Activated CD4-positive, alpha-beta T cell treated with anti-CD3 and anti-CD28 coated beads, Interleukin-2, amount 50 U/mL, for 4 hours (primary cell): ENCODE measurements around the gene GNG10.
"Not testable (repeated sequence)": the region's sequence is repeated elsewhere in the genome, so short reads cannot be mapped to it uniquely, and the experiment has no call there.

Experiments used
- DNase-seq, 2 experiments: peaks; one replicate each; pipeline ENCODE4 v3.0.0-alpha.2; 2020

The GNG10 gene

GRCh38 chr9:111657051-111657450, 4.4 kb upstream of the GNG10 start:
- DNase-seq, result no peak

- no peak for DNase-seq
Measured at GRCh38 chr9:111658943-111659342, 2.5 kb upstream of the GNG10 start.

- no peak for DNase-seq
Measured at GRCh38 chr9:111659691-111660090, 1.7 kb upstream of the GNG10 start.

DNA sequence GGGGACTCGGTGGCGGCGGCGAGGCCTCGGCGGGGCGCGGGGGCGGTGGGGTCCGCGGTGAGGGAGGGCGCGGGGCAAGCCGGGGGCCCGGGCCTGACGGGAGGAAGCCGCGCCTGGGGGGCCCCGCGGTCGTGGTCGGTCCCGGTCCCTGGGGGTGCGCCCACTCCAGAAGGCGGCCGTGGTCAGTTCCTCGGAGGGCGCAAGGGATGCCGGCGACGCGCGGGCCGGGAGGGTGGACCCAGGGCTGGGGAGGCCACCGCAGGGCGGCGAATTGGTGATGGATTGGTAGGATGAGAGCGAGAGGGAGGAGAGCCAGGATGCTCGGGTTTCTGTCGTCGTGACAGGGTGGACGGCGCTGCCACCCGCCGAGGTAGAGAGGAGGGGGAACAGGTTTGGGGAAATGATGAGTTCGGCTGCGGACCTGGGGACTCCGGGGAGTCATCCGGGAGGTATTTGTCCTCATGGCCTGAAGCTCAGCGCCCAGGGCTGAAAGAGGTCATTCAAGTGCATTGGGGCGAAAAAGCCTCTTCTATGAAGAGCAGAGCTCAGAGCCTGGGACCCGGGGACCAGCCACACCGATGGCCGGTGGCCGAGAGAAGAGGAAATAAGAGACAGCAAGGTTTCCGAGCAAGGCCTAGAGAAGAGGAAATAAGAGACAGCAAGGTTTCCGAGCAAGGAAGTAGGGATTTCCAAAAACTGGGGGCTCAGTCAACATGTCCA, 557 bp downstream of the GNG10 start:
- DNase-seq, result peak; percentile 13 to 19

DNA sequence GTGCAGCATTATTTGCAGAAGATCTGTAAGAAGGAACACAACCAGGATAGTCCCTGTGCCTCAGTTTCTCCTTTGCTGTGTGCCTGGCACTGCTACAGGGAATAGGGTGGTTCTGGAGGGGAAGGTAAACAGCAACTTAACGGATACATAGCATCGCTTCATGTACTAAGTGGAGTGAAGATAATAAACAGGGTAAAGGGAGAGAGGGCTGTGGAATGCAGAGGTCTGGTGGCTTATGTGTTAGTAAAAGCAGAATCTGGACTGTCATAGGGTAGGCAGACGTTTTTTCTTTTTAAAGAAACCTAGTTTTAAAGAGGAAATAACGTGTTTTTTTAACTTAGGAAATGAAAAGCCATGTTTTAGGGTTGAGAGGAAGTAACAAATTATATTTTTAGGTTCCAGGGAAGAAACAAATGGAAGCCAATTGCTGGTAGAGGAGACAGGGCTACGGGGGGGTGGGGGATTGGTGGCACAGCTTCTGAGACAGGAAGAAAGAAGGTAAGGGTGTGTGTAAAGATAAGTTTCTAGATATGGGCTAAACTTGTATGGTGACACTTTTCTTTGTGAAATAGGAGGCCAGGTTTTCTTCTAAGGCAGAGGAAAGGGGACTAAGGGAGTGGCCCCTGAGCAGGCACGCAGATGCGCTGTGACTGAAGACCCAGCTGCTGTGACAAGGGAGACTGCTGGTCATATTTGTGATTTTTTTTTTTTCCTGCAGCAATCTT, 1.3 kb downstream of the GNG10 start:
- no peak for DNase-seq

- DNase-seq, result no peak
Measured at GRCh38 chr9:111663301-111663823, 2.0 kb downstream of the GNG10 start.

GRCh38 chr9:111668026-111668573, 6.7 kb downstream of the GNG10 start:
- DNase-seq, result no peak

DNA sequence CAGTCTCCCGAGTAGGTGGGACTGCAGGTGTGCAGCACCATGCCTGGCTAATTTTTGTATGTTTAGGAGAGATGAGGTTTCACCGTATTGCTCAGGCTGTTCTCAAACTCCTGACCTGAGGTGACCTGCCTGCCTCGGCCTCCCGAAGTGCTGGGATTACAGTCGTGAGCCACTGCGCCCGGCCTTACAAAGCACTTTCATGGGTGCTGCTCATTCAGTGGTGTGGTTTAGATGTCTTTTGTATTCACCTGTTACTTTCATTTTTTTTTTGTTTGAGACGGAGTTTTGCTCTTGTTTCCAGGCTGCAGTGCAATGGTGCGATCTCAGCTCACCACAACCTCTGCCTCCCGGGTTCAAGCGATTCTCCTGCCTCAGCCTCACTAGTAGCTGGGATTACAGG, 7.2 kb downstream of the GNG10 start:
- DNase-seq, result not testable (repeated sequence)

DNA sequence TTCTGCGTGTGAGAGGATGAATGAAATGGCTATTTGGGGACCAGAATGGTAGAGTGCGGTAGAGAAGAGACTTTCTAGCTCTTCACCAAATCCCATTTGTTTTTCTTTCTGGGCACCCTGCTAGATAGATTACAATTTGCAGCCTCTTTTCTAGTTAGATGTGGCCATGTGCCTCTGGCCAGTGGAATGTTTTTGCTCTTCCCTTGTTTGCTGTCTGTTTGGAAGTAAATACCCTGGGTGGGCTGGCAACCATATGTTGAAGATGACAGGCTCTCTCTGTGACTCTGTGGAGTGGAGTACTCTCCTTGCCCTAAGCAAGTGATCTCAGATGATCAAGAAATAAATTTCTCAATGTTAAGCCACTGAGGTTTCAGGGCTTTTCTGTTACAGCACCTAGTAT, 12.9 kb downstream of the GNG10 start:
- no peak for DNase-seq

DNA sequence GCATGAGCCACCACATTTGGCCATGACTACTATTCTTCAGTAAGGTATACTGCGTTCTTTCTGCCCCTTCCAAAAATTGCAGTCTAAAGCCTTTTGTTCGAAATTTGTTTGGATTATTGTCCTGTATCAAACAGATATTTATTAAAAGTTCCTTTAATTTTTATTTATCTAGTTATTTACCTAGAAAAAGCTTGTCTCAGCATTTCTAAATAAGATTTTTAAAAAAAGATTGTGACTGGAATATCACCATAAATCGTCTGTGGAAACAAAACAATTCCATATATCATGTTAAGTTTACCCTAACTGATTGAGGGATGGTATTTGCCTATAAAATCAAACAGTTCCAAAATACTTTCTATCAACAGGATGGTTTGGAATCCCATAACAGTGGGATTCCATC, 14.7 kb downstream of the GNG10 start:
- no peak for DNase-seq

DNA sequence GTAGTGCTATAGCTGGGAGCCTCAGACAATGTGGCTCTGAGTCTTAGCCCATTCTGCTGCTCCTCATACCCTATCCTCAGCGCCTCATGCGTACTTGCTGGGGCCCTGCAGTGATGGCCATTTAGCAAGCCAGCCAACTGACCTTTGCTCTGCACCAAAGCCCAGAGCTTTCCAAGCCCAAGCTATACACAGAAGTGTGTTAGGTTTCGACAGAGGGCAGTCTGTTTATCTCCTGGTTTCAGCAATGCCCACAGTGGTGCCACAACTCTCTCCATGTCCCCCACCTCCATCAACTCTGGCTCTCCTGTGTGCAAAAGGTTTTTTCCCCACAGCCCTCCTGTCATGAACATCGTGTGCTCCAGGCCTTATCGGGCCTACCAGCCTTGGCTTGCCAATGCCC, 16.9 kb downstream of the GNG10 start:
- no peak for DNase-seq

GRCh38 chr9:111679199-111679598, 17.8 kb downstream of the GNG10 start:
- no peak for DNase-seq

GRCh38 chr9:111683392-111683791, 22.0 kb downstream of the GNG10 start:
- no peak for DNase-seq

- DNase-seq, result no peak
Measured at GRCh38 chr9:111691672-111692329, 30.4 kb downstream of the GNG10 start.

DNA sequence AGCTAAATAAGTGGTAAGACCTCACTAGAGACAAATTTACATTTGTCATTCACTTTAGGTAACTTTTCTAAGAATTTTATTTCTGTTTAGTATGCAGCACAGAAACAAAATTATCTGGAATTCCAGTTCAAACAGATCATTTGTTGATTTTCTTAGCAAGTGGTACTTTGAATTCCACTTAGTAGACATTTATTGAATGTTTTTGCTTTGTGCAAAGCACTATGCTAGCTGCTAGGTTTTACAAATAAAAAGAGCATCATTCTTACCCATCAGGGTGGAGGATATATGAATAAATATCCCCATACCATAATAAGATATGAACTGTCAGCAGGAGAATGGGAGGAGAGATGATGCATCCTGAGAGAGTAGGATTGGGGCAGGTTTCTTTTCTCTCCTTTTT, 35.4 kb downstream of the GNG10 start:
- no peak for DNase-seq

DNA sequence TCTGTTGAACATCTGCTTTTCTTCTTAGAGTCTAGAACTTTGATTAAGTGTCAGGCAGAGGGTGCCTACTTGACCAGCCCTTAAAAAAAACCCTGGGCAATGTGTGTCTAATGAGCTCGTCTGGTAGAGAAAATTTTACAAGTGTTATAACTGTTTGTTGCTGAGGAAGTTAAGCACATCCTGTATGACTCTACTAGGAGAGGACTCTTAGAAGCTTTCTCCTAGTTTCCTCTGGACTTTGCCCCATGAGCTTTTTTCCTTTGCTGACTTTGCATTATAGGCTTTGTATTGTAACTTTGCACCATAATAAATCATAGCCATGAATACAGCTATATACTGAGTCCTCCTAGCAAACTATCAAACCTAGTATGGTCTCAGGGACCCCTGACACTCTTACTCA, 39.4 kb downstream of the GNG10 start:
- DNase-seq, result no peak

DNA sequence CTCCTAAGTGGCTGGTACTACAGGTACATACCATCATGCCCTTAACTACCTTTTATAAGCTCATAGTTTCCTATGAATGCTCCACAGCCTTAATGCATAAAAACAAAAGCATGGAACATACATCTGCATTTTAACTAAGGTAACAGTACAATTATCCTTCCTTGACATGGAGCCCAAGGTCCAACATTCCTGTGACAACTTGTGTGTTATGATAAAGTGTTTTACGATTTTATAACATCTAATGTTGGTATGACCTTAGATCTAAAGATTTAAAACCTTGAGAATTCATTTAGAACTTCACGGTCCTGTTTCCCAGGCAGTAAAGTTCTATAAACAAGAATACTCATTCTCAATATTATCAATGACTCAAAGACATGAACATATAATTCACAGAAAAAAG, 43.1 kb downstream of the GNG10 start:
- no peak for DNase-seq

- DNase-seq, result no peak
Measured at GRCh38 chr9:111711548-111711947, 50.1 kb downstream of the GNG10 start.

DNA sequence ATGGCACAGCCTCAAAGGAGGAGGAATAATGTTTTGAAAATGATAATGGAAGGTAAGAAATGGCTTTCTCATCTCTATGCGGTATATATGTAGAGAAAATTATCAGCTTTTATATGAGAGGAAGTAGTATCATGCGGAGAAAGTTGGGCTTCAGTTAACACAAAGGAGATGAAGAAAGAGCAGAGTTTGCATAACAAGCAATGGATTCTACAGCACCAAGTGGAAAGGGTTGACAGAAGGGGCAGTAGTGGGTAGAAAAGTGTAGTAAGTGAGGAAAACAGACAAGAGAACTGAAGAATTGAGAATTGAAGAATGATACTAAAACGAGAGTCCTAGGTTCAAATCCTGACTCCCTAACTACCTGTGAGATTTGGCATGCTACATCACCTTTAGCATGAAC, 51.0 kb downstream of the GNG10 start:
- no peak for DNase-seq

GRCh38 chr9:111715471-111715870, 54.1 kb downstream of the GNG10 start:
- no peak for DNase-seq

DNA sequence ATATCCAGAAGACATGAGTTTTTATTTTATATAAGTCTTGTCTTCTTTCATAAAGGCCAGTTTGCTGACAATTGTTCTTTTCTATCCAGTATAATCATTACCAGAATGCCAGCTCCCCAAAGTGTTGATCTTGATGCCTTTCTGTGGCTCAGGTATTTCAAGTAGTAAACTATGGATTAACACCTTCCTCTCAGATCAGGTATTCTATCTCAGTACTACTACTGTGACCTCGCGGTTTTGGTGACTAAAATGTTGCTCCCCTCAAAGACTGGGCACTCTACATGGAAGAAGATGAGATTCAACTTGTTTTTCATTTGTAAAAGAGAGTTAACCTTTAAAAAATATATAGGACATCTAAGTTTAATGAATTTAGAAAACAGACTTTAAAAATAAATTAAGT, 58.1 kb downstream of the GNG10 start:
- DNase-seq, result no peak
